NCI-H748 treated with DMSO at 0.1 percent for 48 hours (cell line): ENCODE results near the gene SYNE1.
"Not testable (repeated sequence)": the region's sequence is repeated elsewhere in the genome, so short reads cannot be mapped to it uniquely, and the experiment has no call there.

ENCODE experiments used
- DNase-seq: peaks from one replicate; lab custom pipeline; 2025; lab: John Stamatoyannopoulos, UW

Gene SYNE1

GRCh38 chr6:152096863-152097496 lies 540.2 kb downstream of the SYNE1 start:
- no peak for DNase-seq

DNA sequence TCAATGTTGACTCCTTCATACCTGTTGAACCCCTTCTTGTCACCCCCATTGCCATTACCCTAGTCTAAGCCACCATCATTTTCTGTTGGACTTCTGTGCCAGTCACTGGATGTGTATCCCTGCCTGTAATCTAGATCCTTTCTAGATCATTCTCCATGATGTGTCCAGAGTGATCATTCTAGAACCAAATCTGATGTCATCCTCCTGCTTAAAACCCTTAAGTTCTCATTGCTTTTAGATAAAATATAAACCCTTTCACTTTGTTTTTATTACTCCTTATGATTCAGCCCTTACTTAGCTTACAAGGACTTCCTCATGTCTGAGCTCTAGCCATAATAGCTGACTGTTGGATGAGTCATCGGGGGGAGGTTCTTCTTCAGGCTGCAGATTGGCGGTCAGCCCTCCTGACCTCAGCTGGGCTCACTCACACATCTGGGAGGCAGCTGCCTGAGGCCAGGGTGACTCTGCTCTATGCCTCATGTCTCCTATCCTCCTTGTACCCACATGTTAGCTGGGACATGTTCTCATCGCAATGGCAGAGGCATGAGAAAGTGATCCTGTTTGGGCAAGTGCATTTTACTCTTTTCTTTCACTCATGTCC lies 542.1 kb downstream of the SYNE1 start:
- DNase-seq = no peak

GRCh38 chr6:152094276-152094675 lies 542.9 kb downstream of the SYNE1 start:
- no peak for DNase-seq

GRCh38 chr6:152093711-152094110 lies 543.5 kb downstream of the SYNE1 start:
- no peak for DNase-seq

DNA sequence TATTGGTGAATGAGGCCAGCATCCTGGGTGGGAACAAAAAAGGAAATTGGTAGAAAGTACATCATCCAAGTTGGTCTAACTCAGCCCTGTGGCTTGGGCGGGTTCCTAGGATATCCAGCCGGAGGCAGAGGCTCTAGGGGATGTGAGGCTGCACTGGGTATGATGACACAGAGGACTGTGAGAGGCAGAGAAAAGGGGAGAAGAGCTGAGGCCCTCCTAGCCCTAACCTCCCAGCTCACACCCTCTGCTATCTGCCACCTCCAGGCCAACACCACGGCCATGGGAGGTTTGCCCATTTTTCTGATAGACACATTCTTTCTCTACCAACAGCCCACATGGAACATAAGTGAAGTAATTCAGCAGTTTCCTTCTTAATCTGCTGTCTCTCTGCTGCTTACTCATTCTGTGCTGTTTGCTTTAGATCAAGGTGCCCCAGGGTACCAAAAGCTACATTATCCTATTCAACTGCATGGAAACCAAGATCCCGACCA lies 545.3 kb downstream of the SYNE1 start:
- DNase-seq = no peak

- DNase-seq = no peak
These were observed 546.0 kb downstream of the SYNE1 start for GRCh38 chr6:152091201-152091600.

DNA sequence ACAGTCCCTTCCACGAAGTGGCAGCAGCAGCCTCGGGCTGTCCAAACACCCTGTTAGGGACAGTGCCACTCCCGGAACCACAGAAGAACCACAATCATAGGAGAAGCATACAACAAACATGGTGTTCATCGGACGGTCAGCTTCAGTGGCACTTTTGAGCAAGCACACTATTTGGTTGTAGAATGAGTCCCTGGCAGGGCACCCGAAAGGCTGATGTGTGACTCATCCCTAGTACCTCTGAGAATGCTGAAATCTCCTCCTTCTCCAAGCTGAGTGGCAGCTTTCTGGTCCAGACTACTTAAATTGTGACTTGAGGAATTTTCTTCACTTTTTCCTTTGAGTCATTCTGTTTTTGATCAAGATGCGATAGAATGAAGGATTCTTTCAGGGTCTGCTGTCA lies 547.2 kb downstream of the SYNE1 start:
- DNase-seq = no peak

DNA sequence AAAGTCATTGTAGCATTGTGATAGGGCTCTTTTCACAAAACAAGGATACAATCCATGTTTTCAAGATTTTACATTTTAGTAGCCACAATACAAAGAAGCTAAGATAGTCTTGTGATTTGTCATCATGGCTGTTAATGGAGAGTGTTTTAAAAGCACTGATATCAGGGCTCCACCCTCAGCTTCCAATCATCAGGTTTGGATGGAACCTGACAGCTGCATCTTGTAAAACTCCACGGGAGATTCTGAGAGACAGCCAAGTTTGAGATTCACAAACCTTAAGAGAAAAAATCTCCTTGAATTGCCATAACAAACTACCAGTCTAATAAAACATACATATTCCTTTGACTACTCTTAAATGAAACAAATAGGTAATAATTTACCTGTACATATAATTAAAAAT lies 549.5 kb downstream of the SYNE1 start:
- no peak for DNase-seq

DNA sequence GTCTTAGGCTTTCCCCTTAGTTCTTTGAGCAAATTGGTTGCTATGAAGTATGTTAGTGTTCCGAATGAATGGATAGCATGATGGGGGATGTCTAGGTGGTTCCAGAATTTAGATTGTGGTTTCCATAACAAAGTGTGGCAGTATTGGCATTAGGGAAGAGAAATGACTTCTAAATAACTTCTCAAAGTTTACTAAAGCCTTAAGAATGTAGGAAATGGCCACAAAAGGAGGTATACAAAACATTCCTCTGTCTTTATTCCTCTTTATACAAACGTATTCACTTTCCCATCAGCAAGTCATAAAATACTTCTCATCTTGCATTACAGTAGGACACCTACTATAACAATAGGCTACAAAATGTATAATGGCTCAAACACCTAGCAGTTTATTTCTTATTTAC lies 550.1 kb downstream of the SYNE1 start:
- DNase-seq = no peak

DNA sequence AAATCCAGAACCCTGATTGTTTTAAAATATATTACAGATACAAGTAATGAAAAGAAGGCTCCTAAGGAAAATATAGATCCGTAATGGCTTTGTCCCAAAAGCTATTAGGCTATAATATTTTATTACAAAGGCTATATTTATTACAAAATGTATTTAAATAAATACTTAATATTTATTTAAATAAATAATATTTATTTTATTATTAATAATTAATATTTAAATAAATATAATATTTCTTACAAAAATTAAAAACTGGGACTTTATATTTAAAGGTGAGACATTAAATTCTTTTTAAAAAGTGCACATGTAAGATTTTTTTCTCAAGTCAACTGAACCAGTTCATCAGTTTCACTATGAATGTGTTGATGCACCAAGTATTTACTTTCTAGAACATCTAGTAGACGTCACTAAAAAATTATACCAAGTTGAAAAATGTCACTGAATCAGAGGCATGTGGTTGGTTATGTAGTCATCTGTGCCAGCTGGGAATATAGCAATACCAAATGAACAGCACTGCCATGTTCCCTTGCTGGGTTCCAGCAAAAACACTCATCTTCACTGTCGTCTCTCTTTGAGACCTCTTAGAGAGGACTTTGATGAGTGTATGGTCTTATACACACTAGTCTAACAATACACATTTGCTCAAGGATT lies 550.8 kb downstream of the SYNE1 start:
- no peak for DNase-seq

GRCh38 chr6:152085451-152085921 lies 551.7 kb downstream of the SYNE1 start:
- DNase-seq = no peak

- DNase-seq = no peak
These were observed 558.4 kb downstream of the SYNE1 start for GRCh38 chr6:152078804-152079203.

DNA sequence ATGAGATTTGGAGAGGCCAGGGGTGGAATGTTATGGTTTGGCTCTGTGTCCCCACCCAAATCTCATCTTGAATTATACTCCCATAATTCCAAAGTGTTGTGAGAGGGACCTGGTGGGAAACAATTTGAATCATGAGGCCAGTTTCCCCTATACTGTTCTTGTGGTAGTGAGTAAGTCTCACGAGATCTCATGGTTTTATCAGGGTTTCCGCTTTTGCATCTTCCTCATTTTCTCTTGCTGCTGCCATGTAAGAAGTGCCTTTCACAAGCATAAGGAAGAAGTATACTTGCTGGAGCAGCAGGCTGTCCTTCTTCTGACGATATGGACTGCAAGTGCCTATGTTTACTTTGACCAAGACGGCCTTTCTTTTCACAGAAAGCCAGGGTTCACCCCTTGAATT lies 559.2 kb downstream of the SYNE1 start:
- no peak for DNase-seq

DNA sequence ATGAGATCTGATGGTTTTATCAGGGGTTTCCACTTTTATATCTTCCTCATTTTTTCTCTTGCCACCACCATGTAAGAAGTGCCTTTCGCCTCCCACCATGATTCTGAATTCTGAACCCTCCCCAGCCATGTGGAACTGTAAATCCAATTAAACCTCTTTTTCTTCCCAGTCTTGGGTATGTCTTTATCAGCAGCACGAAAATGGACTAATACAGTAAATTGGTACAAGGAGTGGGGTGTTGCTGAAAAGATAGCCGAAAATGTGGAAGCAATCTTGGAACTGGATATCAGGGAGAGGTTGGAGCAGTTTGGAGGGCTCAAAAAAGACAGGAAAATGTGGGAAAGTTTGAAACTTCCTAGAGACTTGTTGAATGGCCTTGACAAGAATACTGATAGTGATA lies 560.9 kb downstream of the SYNE1 start:
- DNase-seq = not testable (repeated sequence)

GRCh38 chr6:152071843-152072242 lies 565.3 kb downstream of the SYNE1 start:
- no peak for DNase-seq
